Endodermal cell (in vitro differentiated cells): ENCODE results near the gene TBC1D10B. TPM values are rescaled to one million over a fixed set of nuclear protein-coding genes. Genes with fewer than 3 reads are reported as not detected.
"Not testable (repeated sequence)": the region's sequence is repeated elsewhere in the genome, so short reads cannot be mapped to it uniquely, and the experiment has no call there.

Experiments
- DNase-seq: peaks from one replicate; pipeline ENCODE4 v3.0.0-alpha.2; 2017
- H3K27ac ChIP-seq: 2 replicates; pipeline ENCODE4 v1.5.1; 2013; ENCODE audit warnings: mild to moderate bottlenecking, low read depth, low read length, moderate library complexity
- H3K27me3 ChIP-seq: 2 replicates; pipeline ENCODE4 v1.6.1; 2013; ENCODE audit warnings: mild to moderate bottlenecking, low read length, moderate library complexity; ENCODE audit not compliant: insufficient read depth, control insufficient read depth, poor library complexity, severe bottlenecking
- H3K36me3 ChIP-seq: 2 replicates; pipeline ENCODE4 v1.7.0; 2013; ENCODE audit warnings: mild to moderate bottlenecking, low read length, moderate library complexity; ENCODE audit not compliant: control insufficient read depth, insufficient read depth
- H3K4me1 ChIP-seq: one replicate; pipeline ENCODE4 v1.7.0; 2013; ENCODE audit warnings: low read length; ENCODE audit not compliant: control insufficient read depth, insufficient read depth
- H3K4me3 ChIP-seq: 2 replicates; pipeline ENCODE4 v1.5.1; 2013; ENCODE audit warnings: mild to moderate bottlenecking, low read length, moderate library complexity
- H3K9ac ChIP-seq: 2 replicates; pipeline ENCODE4 v1.6.1; 2013; ENCODE audit warnings: mild to moderate bottlenecking, low read length, moderate library complexity; ENCODE audit not compliant: poor library complexity, severe bottlenecking; ENCODE audit errors: extremely low read depth
- H3K9me3 ChIP-seq: 2 replicates; pipeline ENCODE4 v1.6.1; 2013; ENCODE audit warnings: mild to moderate bottlenecking, low read length, moderate library complexity; ENCODE audit not compliant: control insufficient read depth
- H3K27ac Mint-ChIP-seq: 2 replicates; pipeline ENCODE4 v1.8.0; 2020; ENCODE audit warnings: mixed read lengths
- H3K27me3 Mint-ChIP-seq: 2 replicates; pipeline ENCODE4 v1.8.0; 2021; ENCODE audit warnings: mild to moderate bottlenecking, mixed read lengths; ENCODE audit not compliant: insufficient read depth
- H3K36me3 Mint-ChIP-seq: 2 replicates; pipeline ENCODE4 v1.8.0; 2020; ENCODE audit warnings: low read depth, mixed read lengths
- H3K4me1 Mint-ChIP-seq: 2 replicates; pipeline ENCODE4 v1.8.0; 2020; ENCODE audit warnings: mixed read lengths
- H3K4me3 Mint-ChIP-seq: 2 replicates; pipeline ENCODE4 v1.8.0; 2020; ENCODE audit warnings: mild to moderate bottlenecking, moderate library complexity, mixed read lengths
- H3K9me3 Mint-ChIP-seq: 2 replicates; pipeline ENCODE4 v1.8.0; 2020; ENCODE audit warnings: mild to moderate bottlenecking, mixed read lengths
- CTCF ChIP-seq: fragments of 200-600 bp; sonication (generic); conservative IDR thresholded peaks from 2 replicates; pipeline ENCODE4 v1.5.0; 2021; ENCODE audit warnings: antibody characterized with exemption, mild to moderate bottlenecking
- WGBS, 2 experiments: methylation state at CpG; one replicate each; pipeline versions ENCODE4 v1.1.5 to v1.1.7; 2013; ENCODE audit warnings: missing lambda C conversion rate in 2 of 2, mixed read lengths in 1 of 2; ENCODE audit not compliant: insufficient coverage in 1 of 2, insufficient read length in 1 of 2; 5-methylcytosine and 5-hydroxymethylcytosine counted together
- total RNA-seq, 2 donors: library from RNA; stranded (reverse); fragmentation: NEBNext Ultra II Directional in 1 of 2; extraction: Animal tissue kit (Norgen Biotek cat#: 25700) in 1 of 2; gene quantifications; 2 replicates in 1 of 2; 3 replicates in 1 of 2; pipeline ENCODE4 v1.2.1, GENCODE V29; 2021

TBC1D10B gene
- total RNA-seq, 2 donors from 2014 or later, result 30.7 to 36.3 TPM

GRCh38 chr16:30397776-30398660 is 27.7 kb upstream of the TBC1D10B start:
- Mint-ChIP-seq H3K27me3 (peaks cover 5% of the 10 kb centered on the region), H3K9me3 (no peaks in the 10 kb centered on the region), H3K4me3 (no peak overlapping the region), H3K4me1 (peaks cover 35% of the 10 kb centered on the region), H3K36me3 (peaks cover 16% of the 10 kb centered on the region), H3K27ac (no peak overlapping the region)
- 93 to 94% methylated on average over 25 to 42 of the region's 42 CpGs for WGBS, 2 experiments
- Histone ChIP-seq H3K9me3 (no peaks in the 10 kb centered on the region), H3K9ac (no peak overlapping the region), H3K27ac (peak overlapping the region; percentile 49), H3K4me1 (no peaks in the 10 kb centered on the region), H3K36me3 (peaks cover 25% of the 10 kb centered on the region), H3K4me3 (peak overlapping the region; percentile 89), H3K27me3 (no peaks in the 10 kb centered on the region)
- no peak for DNase-seq
- TF ChIP-seq CTCF, result no peak

- peak overlapping the region; percentile 37 for H3K27ac Mint-ChIP-seq
- peak overlapping the region; percentile 29 for H3K27ac ChIP-seq
- no peaks in the 10 kb centered on the region for H3K4me1 ChIP-seq
- no peaks in the 10 kb centered on the region for H3K27me3 Mint-ChIP-seq
- peaks cover 16% of the 10 kb centered on the region for H3K36me3 Mint-ChIP-seq
- H3K9me3 ChIP-seq, result no peaks in the 10 kb centered on the region
- WGBS, 2 experiments, result 94 to 95% methylated on average over 4 of the region's 4 CpGs
- no peaks in the 10 kb centered on the region for H3K9me3 Mint-ChIP-seq
- H3K4me1 Mint-ChIP-seq, result peaks cover 35% of the 10 kb centered on the region
- H3K27me3 ChIP-seq, result no peaks in the 10 kb centered on the region
- no peak for TF ChIP-seq CTCF
- H3K4me3 ChIP-seq, result peak overlapping the region; percentile 89
- DNase-seq, result no peak
- peaks cover 25% of the 10 kb centered on the region for H3K36me3 ChIP-seq
- peak overlapping the region; percentile 93 for H3K4me3 Mint-ChIP-seq
- no peak overlapping the region for H3K9ac ChIP-seq
Observed at GRCh38 chr16:30397056-30397455, 26.8 kb upstream of the TBC1D10B start.

GRCh38 chr16:30396627-30397026 is 26.3 kb upstream of the TBC1D10B start:
- H3K4me3 Mint-ChIP-seq, result peak overlapping the region; percentile 93
- peaks cover 16% of the 10 kb centered on the region for H3K36me3 Mint-ChIP-seq
- Histone ChIP-seq H3K9ac (peak overlapping the region; percentile 97), H3K36me3 (peaks cover 25% of the 10 kb centered on the region), H3K4me3 (peak overlapping the region; percentile 89), H3K27ac (peak overlapping the region; percentile 29)
- not testable (repeated sequence) for H3K9me3 ChIP-seq, DNase-seq, H3K27me3 Mint-ChIP-seq, H3K9me3 Mint-ChIP-seq, H3K27me3 ChIP-seq, H3K4me1 ChIP-seq
- H3K4me1 Mint-ChIP-seq, result peaks cover 33% of the 10 kb centered on the region
- H3K27ac Mint-ChIP-seq, result peak overlapping the region; percentile 37
- WGBS, 2 experiments, result 84% methylated on average over 4 of the region's 4 CpGs; no CpG with 5 or more reads in 1 of the 2 experiments
